Measurements from ENCODE around the gene MON1A.

Gene MON1A

GRCh38 chr3:49879721-49880120 is 49.9 kb downstream of the MON1A start:
- Histone ChIP-seq H3K4me1 (ENCODE audit: insufficient read depth, low read length) (no peaks in the 10 kb centered on the region), H3K4me3 (ENCODE audit: low read depth in 1 of 2, low read length in 2 of 2) (no peak overlapping the region), H3K36me3 (ENCODE audit: insufficient read depth, low read length) (no peaks in the 10 kb centered on the region)

GRCh38 chr3:49878686-49879085 is 50.9 kb downstream of the MON1A start:
- H3K27me3 ChIP-seq (ENCODE audit: control insufficient read depth in 1 of 2, insufficient read depth in 2 of 2, low read length in 2 of 2): no peaks in the 10 kb centered on the region
- H3K9me3 ChIP-seq (ENCODE audit: low read length): no peaks in the 10 kb centered on the region
- no peak overlapping the region for H3K27ac ChIP-seq (ENCODE audit: low read depth, low read length)
- no peaks in the 10 kb centered on the region for H3K4me1 ChIP-seq (ENCODE audit: insufficient read depth, low read length)
- H3K36me3 ChIP-seq (ENCODE audit: insufficient read depth, low read length): no peaks in the 10 kb centered on the region
- no peak overlapping the region for H3K4me3 ChIP-seq (ENCODE audit: low read depth in 1 of 2, low read length in 2 of 2)
- H3K9ac ChIP-seq (ENCODE audit: low read length): no peak overlapping the region

More at GRCh38 chr3:49879721-49880120, 49.9 kb downstream of the MON1A start:
- no peak overlapping the region for H3K27ac ChIP-seq (ENCODE audit: low read depth, low read length)
- H3K9ac ChIP-seq (ENCODE audit: low read length): no peak overlapping the region
- H3K9me3 ChIP-seq (ENCODE audit: low read length): no peaks in the 10 kb centered on the region
- H3K27me3 ChIP-seq (ENCODE audit: control insufficient read depth in 1 of 2, insufficient read depth in 2 of 2, low read length in 2 of 2): no peaks in the 10 kb centered on the region

GRCh38 chr3:49877716-49878115 is 51.9 kb downstream of the MON1A start:
- H3K4me3 ChIP-seq (ENCODE audit: low read depth in 1 of 2, low read length in 2 of 2): no peak overlapping the region
- no peak overlapping the region for H3K9ac ChIP-seq (ENCODE audit: low read length)
- no peaks in the 10 kb centered on the region for H3K27me3 ChIP-seq (ENCODE audit: control insufficient read depth in 1 of 2, insufficient read depth in 2 of 2, low read length in 2 of 2)
- H3K9me3 ChIP-seq (ENCODE audit: low read length): no peaks in the 10 kb centered on the region
- H3K27ac ChIP-seq (ENCODE audit: low read depth, low read length): no peak overlapping the region
- no peaks in the 10 kb centered on the region for H3K4me1 ChIP-seq (ENCODE audit: insufficient read depth, low read length)
- H3K36me3 ChIP-seq (ENCODE audit: insufficient read depth, low read length): no peaks in the 10 kb centered on the region

GRCh38 chr3:49876567-49876966 is 53.0 kb downstream of the MON1A start:
- Histone ChIP-seq H3K27me3 (ENCODE audit: control insufficient read depth in 1 of 2, insufficient read depth in 2 of 2, low read length in 2 of 2) (no peaks in the 10 kb centered on the region), H3K9ac (ENCODE audit: low read length) (no peak overlapping the region), H3K9me3 (ENCODE audit: low read length) (no peaks in the 10 kb centered on the region), H3K27ac (ENCODE audit: low read depth, low read length) (no peak overlapping the region), H3K4me1 (ENCODE audit: insufficient read depth, low read length) (no peaks in the 10 kb centered on the region), H3K36me3 (ENCODE audit: insufficient read depth, low read length) (no peaks in the 10 kb centered on the region), H3K4me3 (ENCODE audit: low read depth in 1 of 2, low read length in 2 of 2) (no peak overlapping the region)

- no peak overlapping the region for H3K4me3 ChIP-seq (ENCODE audit: low read depth in 1 of 2, low read length in 2 of 2)
- H3K27me3 ChIP-seq (ENCODE audit: control insufficient read depth in 1 of 2, insufficient read depth in 2 of 2, low read length in 2 of 2): peaks cover 19 to 25% of the 10 kb centered on the region in 2 donors
- H3K4me1 ChIP-seq (ENCODE audit: insufficient read depth, low read length): no peaks in the 10 kb centered on the region
- H3K27ac ChIP-seq (ENCODE audit: low read depth, low read length): no peak overlapping the region
- H3K9ac ChIP-seq (ENCODE audit: low read length): no peak overlapping the region
- H3K36me3 ChIP-seq (ENCODE audit: insufficient read depth, low read length): no peaks in the 10 kb centered on the region
- no peaks in the 10 kb centered on the region for H3K9me3 ChIP-seq (ENCODE audit: low read length)
Observed at GRCh38 chr3:49873623-49874022, 56.0 kb downstream of the MON1A start.

GRCh38 chr3:49872801-49873281 is 56.8 kb downstream of the MON1A start:
- H3K36me3 ChIP-seq (ENCODE audit: insufficient read depth, low read length): no peaks in the 10 kb centered on the region
- H3K27ac ChIP-seq (ENCODE audit: low read depth, low read length): no peak overlapping the region
- no peaks in the 10 kb centered on the region for H3K4me1 ChIP-seq (ENCODE audit: insufficient read depth, low read length)
- no peak overlapping the region for H3K9ac ChIP-seq (ENCODE audit: low read length)
- H3K4me3 ChIP-seq (ENCODE audit: low read depth in 1 of 2, low read length in 2 of 2): no peak overlapping the region
- no peaks in the 10 kb centered on the region for H3K9me3 ChIP-seq (ENCODE audit: low read length)
- H3K27me3 ChIP-seq (ENCODE audit: control insufficient read depth in 1 of 2, insufficient read depth in 2 of 2, low read length in 2 of 2): peaks cover 27 to 33% of the 10 kb centered on the region in 2 donors

- no peak overlapping the region for H3K27ac ChIP-seq (ENCODE audit: low read depth, low read length)
- peaks cover 27 to 34% of the 10 kb centered on the region in 2 donors for H3K27me3 ChIP-seq (ENCODE audit: control insufficient read depth in 1 of 2, insufficient read depth in 2 of 2, low read length in 2 of 2)
- no peak overlapping the region for H3K4me3 ChIP-seq (ENCODE audit: low read depth in 1 of 2, low read length in 2 of 2)
- no peaks in the 10 kb centered on the region for H3K9me3 ChIP-seq (ENCODE audit: low read length)
- no peaks in the 10 kb centered on the region for H3K4me1 ChIP-seq (ENCODE audit: insufficient read depth, low read length)
- no peak overlapping the region for H3K9ac ChIP-seq (ENCODE audit: low read length)
- no peaks in the 10 kb centered on the region for H3K36me3 ChIP-seq (ENCODE audit: insufficient read depth, low read length)
Observed at GRCh38 chr3:49871531-49872153, 58.0 kb downstream of the MON1A start.

GRCh38 chr3:49869525-49870126 is 60.0 kb downstream of the MON1A start, which contains the start of gene CAMKV:
CAMKV (minus strand) TSS chr3:49869906; CDS start chr3:49862388, 7,518 bp downstream.
- Histone ChIP-seq H3K4me3 (ENCODE audit: low read depth in 1 of 2, low read length in 2 of 2) (no peak within 1 kb of the TSS), H3K9me3 (ENCODE audit: low read length) (no peaks in the 10 kb centered on the region), H3K9ac (ENCODE audit: low read length) (no peak within 1 kb of the TSS), H3K36me3 (ENCODE audit: insufficient read depth, low read length) (no peaks in the 10 kb centered on the region), H3K27ac (ENCODE audit: low read depth, low read length) (no peak within 1 kb of the TSS), H3K27me3 (ENCODE audit: control insufficient read depth in 1 of 2, insufficient read depth in 2 of 2, low read length in 2 of 2) (peaks cover 27 to 34% of the 10 kb centered on the region in 2 donors), H3K4me1 (ENCODE audit: insufficient read depth, low read length) (no peaks in the 10 kb centered on the region)

GRCh38 chr3:49868862-49869466 is 60.6 kb downstream of the MON1A start:
- Histone ChIP-seq H3K9me3 (ENCODE audit: low read length) (no peaks in the 10 kb centered on the region), H3K27me3 (ENCODE audit: control insufficient read depth in 1 of 2, insufficient read depth in 2 of 2, low read length in 2 of 2) (peaks cover 27 to 34% of the 10 kb centered on the region in 2 donors), H3K27ac (ENCODE audit: low read depth, low read length) (no peak overlapping the region), H3K36me3 (ENCODE audit: insufficient read depth, low read length) (no peaks in the 10 kb centered on the region), H3K4me1 (ENCODE audit: insufficient read depth, low read length) (no peaks in the 10 kb centered on the region), H3K9ac (ENCODE audit: low read length) (no peak overlapping the region), H3K4me3 (ENCODE audit: low read depth in 1 of 2, low read length in 2 of 2) (no peak overlapping the region)

- Histone ChIP-seq H3K27me3 (ENCODE audit: control insufficient read depth in 1 of 2, insufficient read depth in 2 of 2, low read length in 2 of 2) (peaks cover 27 to 34% of the 10 kb centered on the region in 2 donors), H3K27ac (ENCODE audit: low read depth, low read length) (no peak overlapping the region), H3K9ac (ENCODE audit: low read length) (no peak overlapping the region), H3K4me1 (ENCODE audit: insufficient read depth, low read length) (no peaks in the 10 kb centered on the region), H3K36me3 (ENCODE audit: insufficient read depth, low read length) (no peaks in the 10 kb centered on the region), H3K4me3 (ENCODE audit: low read depth in 1 of 2, low read length in 2 of 2) (no peak overlapping the region), H3K9me3 (ENCODE audit: low read length) (no peaks in the 10 kb centered on the region)
Observed at GRCh38 chr3:49867871-49868321, 61.7 kb downstream of the MON1A start.

GRCh38 chr3:49867400-49867799 is 62.2 kb downstream of the MON1A start:
- H3K27me3 ChIP-seq (ENCODE audit: control insufficient read depth in 1 of 2, insufficient read depth in 2 of 2, low read length in 2 of 2): peaks cover 27 to 34% of the 10 kb centered on the region in 2 donors
- H3K27ac ChIP-seq (ENCODE audit: low read depth, low read length): no peak overlapping the region
- H3K4me3 ChIP-seq (ENCODE audit: low read depth in 1 of 2, low read length in 2 of 2): no peak overlapping the region
- no peak overlapping the region for H3K9ac ChIP-seq (ENCODE audit: low read length)
- H3K4me1 ChIP-seq (ENCODE audit: insufficient read depth, low read length): no peaks in the 10 kb centered on the region
- H3K36me3 ChIP-seq (ENCODE audit: insufficient read depth, low read length): no peaks in the 10 kb centered on the region
- no peaks in the 10 kb centered on the region for H3K9me3 ChIP-seq (ENCODE audit: low read length)

Measured in muscle layer of colon (tissue), 2 donors.